ENCODE measurements around the gene TMEM132E.

TMEM132E gene

GRCh38 chr17:34547453-34548063 lies 31.8 kb upstream of the TMEM132E start:
- Histone ChIP-seq H3K9me3 (ENCODE audit: control insufficient read depth in 5 of 5, low read length in 5 of 5) (no peaks in the 10 kb centered on the region), H3K27ac (ENCODE audit: low read depth, low read length) (no peak overlapping the region), H3K4me3 (ENCODE audit: low read depth in 1 of 5, low read length in 5 of 5) (no peak overlapping the region), H3K4me1 (ENCODE audit: control insufficient read depth in 5 of 5, insufficient read depth in 5 of 5, low read length in 5 of 5) (no peaks in the 10 kb centered on the region), H3K36me3 (ENCODE audit: control insufficient read depth in 5 of 5, insufficient read depth in 5 of 5, low read length in 5 of 5) (no peaks in the 10 kb centered on the region), H3K27me3 (ENCODE audit: control insufficient read depth in 5 of 5, insufficient read depth in 4 of 5, low read length in 5 of 5) (peaks cover 6 to 14% (median 7%) of the 10 kb centered on the region in 5 donors), H3K9ac (ENCODE audit: low read length in 5 of 5) (no peak overlapping the region)

- Histone ChIP-seq H3K27me3 (ENCODE audit: control insufficient read depth in 5 of 5, insufficient read depth in 4 of 5, low read length in 5 of 5) (peaks cover 10 to 19% (median 13%) of the 10 kb centered on the region in 5 donors), H3K27ac (ENCODE audit: low read depth, low read length) (no peak overlapping the region), H3K9ac (ENCODE audit: low read length in 5 of 5) (no peak overlapping the region), H3K36me3 (ENCODE audit: control insufficient read depth in 5 of 5, insufficient read depth in 5 of 5, low read length in 5 of 5) (no peaks in the 10 kb centered on the region), H3K4me1 (ENCODE audit: control insufficient read depth in 5 of 5, insufficient read depth in 5 of 5, low read length in 5 of 5) (no peaks in the 10 kb centered on the region), H3K4me3 (ENCODE audit: low read depth in 1 of 5, low read length in 5 of 5) (no peak overlapping the region), H3K9me3 (ENCODE audit: control insufficient read depth in 5 of 5, low read length in 5 of 5) (no peaks in the 10 kb centered on the region)
Observed at GRCh38 chr17:34549966-34550365, 29.4 kb upstream of the TMEM132E start.

DNA sequence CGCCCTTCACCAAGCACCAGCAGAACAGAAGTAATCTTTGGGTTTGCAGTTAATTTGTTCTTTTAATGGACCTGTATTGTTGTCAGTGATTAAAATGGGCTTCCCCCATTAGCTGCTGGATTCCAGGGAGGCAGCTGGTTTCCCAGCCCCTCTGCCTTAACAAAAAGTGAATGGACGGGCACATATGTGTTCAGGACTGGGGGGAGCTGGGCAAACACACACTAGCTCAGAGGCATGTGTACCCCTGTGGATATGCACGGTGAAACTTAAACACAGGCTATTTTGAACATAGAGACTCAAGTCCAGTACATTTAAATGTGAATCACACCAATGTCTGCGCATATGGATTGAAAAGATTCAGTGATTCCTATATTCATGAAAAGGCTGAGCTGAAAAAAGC lies 25.5 kb upstream of the TMEM132E start:
- Histone ChIP-seq H3K27ac (ENCODE audit: low read depth, low read length) (no peak overlapping the region), H3K27me3 (ENCODE audit: control insufficient read depth in 5 of 5, insufficient read depth in 4 of 5, low read length in 5 of 5) (peaks cover 16 to 30% (median 21%) of the 10 kb centered on the region in 5 donors), H3K4me3 (ENCODE audit: low read depth in 1 of 5, low read length in 5 of 5) (no peak overlapping the region)

GRCh38 chr17:34556384-34556783 lies 23.0 kb upstream of the TMEM132E start:
- H3K27ac ChIP-seq (ENCODE audit: low read depth, low read length): no peak overlapping the region

More for the DNA sequence above, 25.5 kb upstream of the TMEM132E start:
- no peaks in the 10 kb centered on the region for H3K36me3 ChIP-seq (ENCODE audit: control insufficient read depth in 5 of 5, insufficient read depth in 5 of 5, low read length in 5 of 5)
- H3K4me1 ChIP-seq (ENCODE audit: control insufficient read depth in 5 of 5, insufficient read depth in 5 of 5, low read length in 5 of 5): no peaks in the 10 kb centered on the region
- no peak overlapping the region for H3K9ac ChIP-seq (ENCODE audit: low read length in 5 of 5)
- no peaks in the 10 kb centered on the region for H3K9me3 ChIP-seq (ENCODE audit: control insufficient read depth in 5 of 5, low read length in 5 of 5)

DNA sequence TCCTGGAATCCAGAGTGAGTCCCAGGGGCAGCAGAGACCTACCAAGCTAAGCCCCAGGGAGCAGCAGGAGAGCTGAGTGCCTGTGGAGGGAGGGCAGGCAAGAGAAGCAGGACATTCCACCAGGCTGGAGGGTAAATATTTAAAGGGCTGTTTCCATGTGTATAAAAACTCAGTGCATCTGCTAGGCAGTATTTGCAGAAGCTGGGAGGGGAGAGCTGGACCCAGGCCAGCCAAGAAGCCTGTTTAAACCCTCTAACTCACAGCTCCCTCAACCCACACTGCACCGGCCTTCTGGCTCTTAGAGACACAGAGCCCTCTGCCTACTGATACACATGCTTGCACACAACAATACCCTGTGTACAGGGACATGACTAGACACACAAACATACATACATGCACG lies 22.5 kb upstream of the TMEM132E start:
- Histone ChIP-seq H3K9ac (ENCODE audit: low read length in 5 of 5) (no peak overlapping the region), H3K9me3 (ENCODE audit: control insufficient read depth in 5 of 5, low read length in 5 of 5) (no peaks in the 10 kb centered on the region), H3K4me1 (ENCODE audit: control insufficient read depth in 5 of 5, insufficient read depth in 5 of 5, low read length in 5 of 5) (no peaks in the 10 kb centered on the region), H3K27ac (ENCODE audit: low read depth, low read length) (no peak overlapping the region), H3K4me3 (ENCODE audit: low read depth in 1 of 5, low read length in 5 of 5) (no peak overlapping the region), H3K27me3 (ENCODE audit: control insufficient read depth in 5 of 5, insufficient read depth in 4 of 5, low read length in 5 of 5) (peaks cover 6 to 28% (median 14%) of the 10 kb centered on the region in 5 donors), H3K36me3 (ENCODE audit: control insufficient read depth in 5 of 5, insufficient read depth in 5 of 5, low read length in 5 of 5) (no peaks in the 10 kb centered on the region)

More at GRCh38 chr17:34556384-34556783, 23.0 kb upstream of the TMEM132E start:
- no peaks in the 10 kb centered on the region for H3K36me3 ChIP-seq (ENCODE audit: control insufficient read depth in 5 of 5, insufficient read depth in 5 of 5, low read length in 5 of 5)
- no peaks in the 10 kb centered on the region for H3K4me1 ChIP-seq (ENCODE audit: control insufficient read depth in 5 of 5, insufficient read depth in 5 of 5, low read length in 5 of 5)
- no peak overlapping the region for H3K9ac ChIP-seq (ENCODE audit: low read length in 5 of 5)
- H3K4me3 ChIP-seq (ENCODE audit: low read depth in 1 of 5, low read length in 5 of 5): no peak overlapping the region
- H3K27me3 ChIP-seq (ENCODE audit: control insufficient read depth in 5 of 5, insufficient read depth in 4 of 5, low read length in 5 of 5): peaks cover 5 to 29% (median 14%) of the 10 kb centered on the region in 5 donors
- H3K9me3 ChIP-seq (ENCODE audit: control insufficient read depth in 5 of 5, low read length in 5 of 5): no peaks in the 10 kb centered on the region

- H3K27me3 ChIP-seq (ENCODE audit: control insufficient read depth in 5 of 5, insufficient read depth in 4 of 5, low read length in 5 of 5): peaks cover 10 to 17% (median 11%) of the 10 kb centered on the region in 5 donors
- H3K36me3 ChIP-seq (ENCODE audit: control insufficient read depth in 5 of 5, insufficient read depth in 5 of 5, low read length in 5 of 5): no peaks in the 10 kb centered on the region
- no peak overlapping the region for H3K4me3 ChIP-seq (ENCODE audit: low read depth in 1 of 5, low read length in 5 of 5)
- H3K27ac ChIP-seq (ENCODE audit: low read depth, low read length): no peak overlapping the region
- no peaks in the 10 kb centered on the region for H3K4me1 ChIP-seq (ENCODE audit: control insufficient read depth in 5 of 5, insufficient read depth in 5 of 5, low read length in 5 of 5)
- H3K9ac ChIP-seq (ENCODE audit: low read length in 5 of 5): no peak overlapping the region
- no peaks in the 10 kb centered on the region for H3K9me3 ChIP-seq (ENCODE audit: control insufficient read depth in 5 of 5, low read length in 5 of 5)
Observed at GRCh38 chr17:34561328-34561727, 18.1 kb upstream of the TMEM132E start.

- H3K4me3 ChIP-seq (ENCODE audit: low read depth in 1 of 5, low read length in 5 of 5): no peak overlapping the region
- H3K4me1 ChIP-seq (ENCODE audit: control insufficient read depth in 5 of 5, insufficient read depth in 5 of 5, low read length in 5 of 5): no peaks in the 10 kb centered on the region
- no peaks in the 10 kb centered on the region for H3K9me3 ChIP-seq (ENCODE audit: control insufficient read depth in 5 of 5, low read length in 5 of 5)
- no peaks in the 10 kb centered on the region for H3K36me3 ChIP-seq (ENCODE audit: control insufficient read depth in 5 of 5, insufficient read depth in 5 of 5, low read length in 5 of 5)
- H3K27ac ChIP-seq (ENCODE audit: low read depth, low read length): no peak overlapping the region
- H3K9ac ChIP-seq (ENCODE audit: low read length in 5 of 5): no peak overlapping the region
- peaks cover 9 to 21% (median 13%) of the 10 kb centered on the region in 5 donors for H3K27me3 ChIP-seq (ENCODE audit: control insufficient read depth in 5 of 5, insufficient read depth in 4 of 5, low read length in 5 of 5)
Observed at GRCh38 chr17:34562387-34562786, 17.0 kb upstream of the TMEM132E start.

GRCh38 chr17:34565713-34566112 lies 13.7 kb upstream of the TMEM132E start:
- Histone ChIP-seq H3K27me3 (ENCODE audit: control insufficient read depth in 5 of 5, insufficient read depth in 4 of 5, low read length in 5 of 5) (peaks cover 16 to 32% (median 23%) of the 10 kb centered on the region in 5 donors), H3K36me3 (ENCODE audit: control insufficient read depth in 5 of 5, insufficient read depth in 5 of 5, low read length in 5 of 5) (no peaks in the 10 kb centered on the region), H3K4me1 (ENCODE audit: control insufficient read depth in 5 of 5, insufficient read depth in 5 of 5, low read length in 5 of 5) (no peaks in the 10 kb centered on the region), H3K9me3 (ENCODE audit: control insufficient read depth in 5 of 5, low read length in 5 of 5) (no peaks in the 10 kb centered on the region), H3K27ac (ENCODE audit: low read depth, low read length) (no peak overlapping the region), H3K9ac (ENCODE audit: low read length in 5 of 5) (no peak overlapping the region), H3K4me3 (ENCODE audit: low read depth in 1 of 5, low read length in 5 of 5) (no peak overlapping the region)

DNA sequence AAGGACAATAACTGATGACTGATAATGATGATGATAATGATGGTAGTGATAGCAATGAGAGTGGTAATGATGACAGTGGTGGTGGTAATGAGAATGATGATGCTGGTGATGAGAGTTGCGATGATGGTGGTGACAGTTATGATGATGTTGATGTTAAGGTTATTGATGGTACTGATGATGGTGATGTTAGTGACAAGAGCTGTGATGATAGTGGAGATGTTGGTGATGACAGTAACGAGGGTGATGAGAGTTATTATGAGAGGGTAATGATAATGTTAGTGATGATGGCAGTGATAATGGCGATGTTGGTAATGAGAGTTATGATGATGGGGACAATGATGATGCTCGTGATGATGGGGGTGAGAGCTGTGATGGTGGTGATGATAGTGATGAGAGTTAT lies 13.2 kb upstream of the TMEM132E start:
- Histone ChIP-seq H3K9me3 (ENCODE audit: control insufficient read depth in 5 of 5, low read length in 5 of 5) (no peaks in the 10 kb centered on the region), H3K36me3 (ENCODE audit: control insufficient read depth in 5 of 5, insufficient read depth in 5 of 5, low read length in 5 of 5) (no peaks in the 10 kb centered on the region), H3K9ac (ENCODE audit: low read length in 5 of 5) (no peak overlapping the region), H3K27me3 (ENCODE audit: control insufficient read depth in 5 of 5, insufficient read depth in 4 of 5, low read length in 5 of 5) (peaks cover 17 to 37% (median 26%) of the 10 kb centered on the region in 5 donors), H3K27ac (ENCODE audit: low read depth, low read length) (no peak overlapping the region), H3K4me3 (ENCODE audit: low read depth in 1 of 5, low read length in 5 of 5) (no peak overlapping the region), H3K4me1 (ENCODE audit: control insufficient read depth in 5 of 5, insufficient read depth in 5 of 5, low read length in 5 of 5) (no peaks in the 10 kb centered on the region)

- peaks cover 24 to 43% (median 26%) of the 10 kb centered on the region in 5 donors for H3K27me3 ChIP-seq (ENCODE audit: control insufficient read depth in 5 of 5, insufficient read depth in 4 of 5, low read length in 5 of 5)
- no peaks in the 10 kb centered on the region for H3K4me1 ChIP-seq (ENCODE audit: control insufficient read depth in 5 of 5, insufficient read depth in 5 of 5, low read length in 5 of 5)
- no peak overlapping the region for H3K27ac ChIP-seq (ENCODE audit: low read depth, low read length)
- H3K9ac ChIP-seq (ENCODE audit: low read length in 5 of 5): no peak overlapping the region
- no peaks in the 10 kb centered on the region for H3K9me3 ChIP-seq (ENCODE audit: control insufficient read depth in 5 of 5, low read length in 5 of 5)
- H3K4me3 ChIP-seq (ENCODE audit: low read depth in 1 of 5, low read length in 5 of 5): no peak overlapping the region
- H3K36me3 ChIP-seq (ENCODE audit: control insufficient read depth in 5 of 5, insufficient read depth in 5 of 5, low read length in 5 of 5): no peaks in the 10 kb centered on the region
Observed at GRCh38 chr17:34566873-34567272, 12.5 kb upstream of the TMEM132E start.

Measured in subcutaneous abdominal adipose tissue (tissue), 5 donors.